Hepatocyte (in vitro differentiated cells): ENCODE data around the gene CD300LB.

Source experiments
- EZH2 ChIP-seq: fragments of 200-600 bp; sonication (generic); IDR thresholded peaks from 2 replicates; pipeline ENCODE4 v1.6.1; 2016; ENCODE audit warnings: antibody characterized with exemption, mild to moderate bottlenecking, borderline replicate concordance
- TF ChIP-seq, protein P1 (sequence below): fragments of 200-600 bp; sonication (generic); IDR thresholded peaks from 2 replicates; pipeline ENCODE4 v1.5.1; 2016; ENCODE audit warnings: antibody characterized with exemption, mild to moderate bottlenecking; ENCODE audit not compliant: poor library complexity

- TF ChIP-seq, protein P1, sequence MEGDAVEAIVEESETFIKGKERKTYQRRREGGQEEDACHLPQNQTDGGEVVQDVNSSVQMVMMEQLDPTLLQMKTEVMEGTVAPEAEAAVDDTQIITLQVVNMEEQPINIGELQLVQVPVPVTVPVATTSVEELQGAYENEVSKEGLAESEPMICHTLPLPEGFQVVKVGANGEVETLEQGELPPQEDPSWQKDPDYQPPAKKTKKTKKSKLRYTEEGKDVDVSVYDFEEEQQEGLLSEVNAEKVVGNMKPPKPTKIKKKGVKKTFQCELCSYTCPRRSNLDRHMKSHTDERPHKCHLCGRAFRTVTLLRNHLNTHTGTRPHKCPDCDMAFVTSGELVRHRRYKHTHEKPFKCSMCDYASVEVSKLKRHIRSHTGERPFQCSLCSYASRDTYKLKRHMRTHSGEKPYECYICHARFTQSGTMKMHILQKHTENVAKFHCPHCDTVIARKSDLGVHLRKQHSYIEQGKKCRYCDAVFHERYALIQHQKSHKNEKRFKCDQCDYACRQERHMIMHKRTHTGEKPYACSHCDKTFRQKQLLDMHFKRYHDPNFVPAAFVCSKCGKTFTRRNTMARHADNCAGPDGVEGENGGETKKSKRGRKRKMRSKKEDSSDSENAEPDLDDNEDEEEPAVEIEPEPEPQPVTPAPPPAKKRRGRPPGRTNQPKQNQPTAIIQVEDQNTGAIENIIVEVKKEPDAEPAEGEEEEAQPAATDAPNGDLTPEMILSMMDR = no peak
- TF ChIP-seq EZH2 = no peak
These were observed 4.6 kb downstream of the CD300LB start for GRCh38 chr17:74526681-74527080.
